Small intestine (tissue), 7 donors: ENCODE measurements around the gene LCAT. TPM values are rescaled to one million over a fixed set of nuclear protein-coding genes. Genes with fewer than 3 reads are reported as not detected.

Source experiments
- DNase-seq, 2 donors: peaks; one replicate each; pipeline versions ENCODE4 v3.0.0 to v3.0.0-alpha.2; 2013
- FAIRE-seq: peaks from 2 replicates; lab custom pipeline; 2012; peaks lifted over from hg19 to GRCh38; lab: Jason Lieb, UNC
- H3K27ac ChIP-seq, 3 donors: one replicate each; pipeline ENCODE4 v1.5.1; 2013; ENCODE audit warnings: low read length in 2 of 3, mild to moderate bottlenecking in 2 of 3, control low read depth in 1 of 3, inconsistent platforms in 1 of 3, low read depth in 1 of 3, moderate library complexity in 1 of 3
- H3K27me3 ChIP-seq, 3 donors: one replicate each; pipeline ENCODE4 v1.6.1; 2013; ENCODE audit warnings: low read length in 3 of 3, inconsistent platforms in 1 of 3; ENCODE audit not compliant: control insufficient read depth in 3 of 3, insufficient read depth in 3 of 3
- H3K36me3 ChIP-seq, 3 donors: one replicate each; pipeline ENCODE4 v1.6.1; 2013; ENCODE audit warnings: low read length in 3 of 3, inconsistent platforms in 1 of 3, low read depth in 1 of 3, mild to moderate bottlenecking in 1 of 3, moderate library complexity in 1 of 3; ENCODE audit not compliant: control insufficient read depth in 3 of 3, insufficient read depth in 2 of 3
- H3K4me1 ChIP-seq, 3 donors: one replicate each; pipeline ENCODE4 v1.6.1; 2013; ENCODE audit warnings: low read length in 2 of 3, inconsistent platforms in 1 of 3, low read depth in 1 of 3, mild to moderate bottlenecking in 1 of 3, moderate library complexity in 1 of 3; ENCODE audit not compliant: control insufficient read depth in 3 of 3, insufficient read depth in 2 of 3
- H3K4me3 ChIP-seq, 3 donors: one replicate each; pipeline ENCODE4 v1.5.1; 2013; ENCODE audit warnings: low read length in 3 of 3, control low read depth in 1 of 3, inconsistent platforms in 1 of 3, low read depth in 1 of 3, mild to moderate bottlenecking in 1 of 3, moderate library complexity in 1 of 3
- H3K9me3 ChIP-seq, 2 donors: one replicate each; pipeline ENCODE4 v1.6.1; 2013; ENCODE audit warnings: low read depth in 1 of 2, low read length in 1 of 2; ENCODE audit not compliant: control insufficient read depth in 2 of 2, insufficient read depth in 1 of 2
- WGBS, 3 donors: extraction: QIAGEN DNeasy Blood & Tissue Kit; methylation state at CpG; one replicate each; pipeline ENCODE4 v1.1.7; 2013; 5-methylcytosine and 5-hydroxymethylcytosine counted together
- polyA plus RNA-seq, 4 donors: library from polyadenylated mRNA; stranded (reverse) in 3 of 4; unstranded in 1 of 4; fragments of 200-250 nt in 3 of 4; fragments of 120-200 nt in 1 of 4; gene quantifications; one replicate each; pipeline versions ENCODE4 v1.2.1 to v1.2.3, GENCODE V29; 2013
- donor health status: healthy with polysubstance abuse.
- donor health status: control.
- donor health status: control.
- donor health status: Bipolar disorder and iron deficiency.
- donor health status: healthy.

LCAT gene
- polyA plus RNA-seq, 4 donors = 0.54 to 10.1 (median 2.9) TPM

DNA sequence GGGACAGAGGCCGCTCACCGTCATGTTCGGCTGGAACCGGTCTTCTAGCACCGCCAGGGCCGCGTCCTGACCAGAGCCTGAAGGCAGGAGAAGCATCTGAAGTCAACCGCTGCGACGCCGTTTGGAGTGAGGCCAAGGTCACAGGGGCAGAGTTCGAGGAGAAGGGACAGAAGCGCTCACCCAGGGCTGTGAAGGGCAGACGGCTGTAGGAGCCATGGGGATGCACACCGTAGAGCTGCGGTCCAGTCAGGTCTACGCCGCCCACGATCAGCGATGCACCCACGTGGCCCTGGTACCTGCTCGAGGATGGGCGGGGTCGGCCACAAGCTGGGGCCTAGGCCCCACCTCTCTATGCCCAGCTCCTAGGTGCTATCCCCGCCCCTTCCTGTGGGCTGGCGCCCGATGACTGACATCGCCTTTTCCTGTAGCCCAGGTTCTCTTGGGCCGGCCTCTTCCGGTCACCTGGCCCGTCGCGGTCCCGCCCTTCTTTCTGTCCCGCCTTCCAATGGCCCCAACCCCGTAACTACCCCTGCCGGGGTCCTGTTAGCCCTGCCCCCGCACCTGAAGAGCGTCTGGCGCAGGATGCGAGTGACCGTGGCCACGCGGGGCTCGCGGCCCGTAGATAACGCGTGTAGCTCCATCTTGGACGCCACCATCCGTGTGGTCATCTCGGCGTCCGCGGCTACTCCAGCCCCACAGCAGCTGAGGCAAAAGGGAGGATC, 8.4 kb downstream of the LCAT start:
- no peak for FAIRE-seq
- peak; percentile 97 to 98 for DNase-seq
- Histone ChIP-seq H3K36me3 (peaks cover 0 to 67% (median 2%) of the 10 kb centered on the region in 3 donors), H3K27ac (peak overlapping the region; percentile 95 to 98 (median 96)), H3K9me3 (no peaks in the 10 kb centered on the region), H3K4me1 (peaks cover 5 to 19% (median 8%) of the 10 kb centered on the region in 3 donors), H3K4me3 (peak overlapping the region; percentile 85 to 90 (median 86)), H3K27me3 (no peaks in the 10 kb centered on the region)
- 3 to 4% (median 3%) methylated on average over 49 to 55 of the region's 55 CpGs for WGBS, 3 donors

DNA sequence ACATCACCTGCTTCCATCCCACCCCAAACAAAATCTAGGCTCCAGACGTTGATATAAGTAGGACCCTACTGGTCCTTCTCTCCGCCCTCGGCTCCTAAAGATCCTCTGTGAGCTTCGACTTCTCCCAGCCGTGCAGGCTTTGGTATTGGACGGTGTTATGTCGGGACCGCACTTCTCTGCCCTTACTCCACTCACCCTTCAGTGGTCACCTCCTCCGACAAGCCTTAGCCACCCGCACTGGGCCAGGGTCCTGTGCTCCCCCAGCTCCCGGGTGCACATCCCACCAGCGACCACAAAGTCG, 8.9 kb downstream of the LCAT start:
- Histone ChIP-seq H3K27me3 (no peaks in the 10 kb centered on the region), H3K4me1 (peaks cover 5 to 19% (median 8%) of the 10 kb centered on the region in 3 donors), H3K4me3 (peak overlapping the region in 2 of 3 donors; percentile 85 to 90), H3K9me3 (no peaks in the 10 kb centered on the region), H3K27ac (peak overlapping the region in 2 of 3 donors; percentile 9 to 95), H3K36me3 (peaks cover 0 to 69% (median 2%) of the 10 kb centered on the region in 3 donors)
- WGBS, 3 donors = 49 to 59% (median 59%) methylated on average over 13 of the region's 13 CpGs
- DNase-seq (no peak), FAIRE-seq (no peak)

DNA sequence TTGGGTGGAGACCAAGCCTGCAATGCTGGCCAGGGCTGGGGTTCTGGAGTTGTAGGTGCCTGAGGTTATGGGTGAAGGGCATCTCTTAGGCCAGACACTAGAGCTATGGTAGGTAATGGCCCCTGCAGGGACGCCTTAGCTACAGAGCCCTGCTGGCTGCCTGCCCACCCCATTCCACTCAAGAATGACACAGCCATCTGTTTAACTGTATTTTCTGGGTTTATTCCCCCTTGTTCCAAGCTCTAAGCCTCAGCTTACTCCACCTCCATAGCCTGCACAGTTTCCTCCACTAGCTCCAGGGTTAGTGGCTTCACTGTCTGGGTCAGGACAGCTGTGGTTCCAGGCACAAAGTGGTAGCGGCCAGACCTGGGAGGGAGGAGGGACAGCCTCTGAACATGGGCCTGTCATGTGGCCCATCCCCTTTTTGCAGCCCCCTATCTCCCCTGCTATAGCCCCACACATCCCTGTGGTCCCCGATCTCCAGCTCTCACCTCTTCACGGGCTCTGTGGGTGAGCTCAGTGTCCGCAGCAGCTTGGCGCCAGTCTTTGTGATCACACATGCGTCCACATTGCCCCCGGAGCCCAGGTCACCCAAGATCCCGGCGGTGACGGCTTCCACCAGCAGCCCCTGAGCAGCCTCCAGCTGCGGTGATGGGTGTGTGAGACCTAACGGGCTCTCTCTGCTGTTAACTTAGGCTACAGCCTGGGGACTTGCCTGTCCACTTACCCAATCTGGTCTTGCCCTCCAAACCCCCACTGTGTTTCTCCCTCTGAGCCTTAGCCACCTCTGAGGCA, 9.4 kb downstream of the LCAT start:
- FAIRE-seq = no peak
- Histone ChIP-seq H3K4me3 (peak overlapping the region in 1 of 3 donors; percentile 90), H3K27me3 (no peaks in the 10 kb centered on the region), H3K4me1 (peaks cover 5 to 19% (median 8%) of the 10 kb centered on the region in 3 donors), H3K9me3 (no peaks in the 10 kb centered on the region), H3K27ac (no peak overlapping the region), H3K36me3 (peaks cover 0 to 69% (median 2%) of the 10 kb centered on the region in 3 donors)
- DNase-seq = no peak
- WGBS, 3 donors = 72 to 83% (median 75%) methylated on average over 13 of the region's 13 CpGs

DNA sequence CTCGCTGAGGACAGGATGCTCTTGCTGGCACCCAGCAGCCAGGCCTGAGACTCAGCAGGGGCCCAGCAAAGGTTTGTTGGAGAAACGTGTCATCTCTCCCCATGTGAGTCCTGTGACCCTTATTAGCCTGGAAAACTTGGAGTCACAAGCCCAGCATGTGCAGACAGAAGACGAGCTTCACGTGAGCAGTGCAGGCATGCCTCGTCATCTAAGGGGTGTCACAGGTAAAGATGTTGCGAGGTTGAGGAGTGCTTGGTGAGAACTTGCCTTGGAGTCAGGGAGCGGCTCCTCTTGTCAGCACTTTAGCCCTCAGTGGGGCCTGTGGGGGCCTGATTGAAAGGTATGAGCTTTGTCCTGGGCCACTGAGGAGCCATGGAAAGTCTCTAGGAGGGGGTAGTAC, 10.1 kb downstream of the LCAT start:
- FAIRE-seq (no peak), DNase-seq (no peak)
- no peak overlapping the region for H3K4me3 ChIP-seq
- 82 to 85% (median 84%) methylated on average over 7 of the region's 7 CpGs for WGBS, 3 donors
- H3K4me1 ChIP-seq = peaks cover 5 to 19% (median 8%) of the 10 kb centered on the region in 3 donors
- no peaks in the 10 kb centered on the region for H3K27me3 ChIP-seq
- H3K36me3 ChIP-seq = peaks cover 0 to 71% (median 2%) of the 10 kb centered on the region in 3 donors
- H3K9me3 ChIP-seq = no peaks in the 10 kb centered on the region
- H3K27ac ChIP-seq = no peak overlapping the region

DNA sequence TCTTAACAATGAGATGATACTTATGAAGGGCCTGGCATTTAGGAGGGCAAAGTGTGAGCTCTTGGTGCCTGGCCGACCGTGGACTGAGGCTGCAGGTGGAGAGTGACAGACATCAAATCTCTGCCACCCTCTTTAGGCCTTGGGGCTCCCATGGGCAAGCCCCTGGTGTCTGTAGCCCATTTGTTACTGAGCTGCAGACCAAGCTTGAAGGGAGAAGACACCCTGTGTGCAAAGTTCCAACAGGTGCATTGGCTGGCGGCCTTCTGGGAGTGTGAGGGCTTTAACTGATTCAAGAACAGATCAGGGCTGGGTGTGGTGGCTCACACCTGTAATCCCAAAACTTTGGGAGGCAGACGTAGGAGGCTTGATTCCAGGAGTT, 11.5 kb downstream of the LCAT start:
- FAIRE-seq = no peak

DNA sequence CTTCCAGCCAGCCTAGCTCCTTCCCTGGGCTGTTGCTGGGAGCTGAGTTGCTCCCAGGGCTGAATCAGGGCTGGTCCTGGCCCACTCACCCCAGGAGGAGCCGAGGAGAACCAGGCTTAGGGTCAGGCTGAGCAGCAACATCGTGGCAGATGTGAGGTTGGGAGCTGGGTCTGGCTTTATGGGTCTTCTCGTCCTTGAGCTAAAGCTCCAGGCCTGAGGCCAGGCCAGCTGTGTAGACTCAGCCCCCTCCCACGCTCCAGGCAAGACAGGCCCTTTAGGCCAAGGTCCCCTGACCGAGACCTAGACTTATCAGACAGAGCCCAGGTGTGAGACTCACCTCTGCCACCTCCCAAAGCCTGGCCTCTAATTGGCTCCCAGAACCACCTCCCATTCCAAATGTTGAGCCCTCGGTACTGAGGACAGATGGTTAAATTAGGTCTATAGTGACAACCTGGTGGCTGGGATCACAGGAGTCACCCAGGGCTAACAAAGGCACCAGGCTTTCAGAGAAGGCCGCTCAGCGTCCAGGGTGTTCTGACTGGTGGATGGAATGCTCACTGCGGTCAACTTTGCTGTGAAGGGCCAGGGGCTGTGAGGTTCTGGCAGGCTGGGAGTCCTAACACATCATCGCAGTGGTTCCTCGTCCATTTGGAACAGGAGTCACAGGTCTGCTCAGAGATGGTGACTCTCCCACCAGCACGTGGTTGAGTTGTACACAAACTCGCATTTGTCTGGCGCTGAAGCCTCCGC, 12.0 kb downstream of the LCAT start, which contains the start of gene CTRL:
TSS of gene CTRL (minus strand) at position 151 of the 750 bp plus-strand sequence. CDS start at position 141, 10 bp downstream.
- DNase-seq = no peak
- no peaks in the 10 kb centered on the region for H3K27me3 ChIP-seq
- H3K9me3 ChIP-seq = no peaks in the 10 kb centered on the region
- WGBS, 3 donors = 83 to 87% (median 86%) methylated on average over 15 of the region's 15 CpGs
- H3K4me3 ChIP-seq = no peak within 1 kb of the TSS
- peaks cover 2 to 12% (median 4%) of the 10 kb centered on the region in 3 donors for H3K4me1 ChIP-seq
- no peak for FAIRE-seq
- peaks cover 0 to 82% (median 2%) of the 10 kb centered on the region in 3 donors for H3K36me3 ChIP-seq
- no peak within 1 kb of the TSS for H3K27ac ChIP-seq

More for the DNA sequence above, 11.5 kb downstream of the LCAT start:
- Histone ChIP-seq H3K27ac (no peak overlapping the region), H3K36me3 (peaks cover 0 to 82% (median 2%) of the 10 kb centered on the region in 3 donors), H3K4me1 (peaks cover 5 to 17% (median 8%) of the 10 kb centered on the region in 3 donors), H3K4me3 (no peak overlapping the region), H3K27me3 (no peaks in the 10 kb centered on the region), H3K9me3 (no peaks in the 10 kb centered on the region)
- no peak for DNase-seq
- 85 to 93% (median 87%) methylated on average over 4 of the region's 4 CpGs for WGBS, 3 donors

DNA sequence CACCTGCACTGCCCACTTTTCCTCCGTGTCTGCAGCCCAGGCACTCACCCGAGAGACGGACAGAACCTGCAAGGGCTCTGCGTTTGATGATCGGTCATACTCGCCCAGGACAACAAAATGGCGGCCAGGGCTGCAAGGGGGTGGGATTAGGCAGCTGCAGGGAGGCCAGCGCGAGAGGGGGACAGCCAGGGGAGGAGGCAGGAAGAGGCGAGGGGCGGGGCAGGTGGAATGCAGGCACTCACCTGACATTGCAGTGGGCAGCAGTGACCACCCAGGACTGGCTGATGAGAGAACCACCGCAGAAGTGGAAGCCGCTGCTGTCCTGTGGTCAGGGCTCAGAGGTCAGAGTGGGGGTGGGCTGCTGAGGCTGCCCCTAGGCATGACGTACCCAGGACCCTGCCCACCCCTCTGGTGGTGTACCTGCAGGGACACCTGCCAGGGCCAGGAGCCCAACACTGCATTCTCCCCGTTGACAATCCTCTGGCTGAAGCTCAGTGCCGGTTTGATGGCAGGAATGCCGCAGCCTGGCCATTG, 13.2 kb downstream of the LCAT start:
- H3K36me3 ChIP-seq = peaks cover 0 to 93% (median 2%) of the 10 kb centered on the region in 3 donors
- H3K9me3 ChIP-seq = no peaks in the 10 kb centered on the region
- no peak overlapping the region for H3K27ac ChIP-seq
- DNase-seq = no peak
- no peak for FAIRE-seq
- H3K4me1 ChIP-seq = peaks cover 2 to 10% (median 4%) of the 10 kb centered on the region in 3 donors
- 94 to 97% (median 95%) methylated on average over 14 to 17 of the region's 17 CpGs for WGBS, 3 donors
- no peaks in the 10 kb centered on the region for H3K27me3 ChIP-seq
- H3K4me3 ChIP-seq = no peak overlapping the region

DNA sequence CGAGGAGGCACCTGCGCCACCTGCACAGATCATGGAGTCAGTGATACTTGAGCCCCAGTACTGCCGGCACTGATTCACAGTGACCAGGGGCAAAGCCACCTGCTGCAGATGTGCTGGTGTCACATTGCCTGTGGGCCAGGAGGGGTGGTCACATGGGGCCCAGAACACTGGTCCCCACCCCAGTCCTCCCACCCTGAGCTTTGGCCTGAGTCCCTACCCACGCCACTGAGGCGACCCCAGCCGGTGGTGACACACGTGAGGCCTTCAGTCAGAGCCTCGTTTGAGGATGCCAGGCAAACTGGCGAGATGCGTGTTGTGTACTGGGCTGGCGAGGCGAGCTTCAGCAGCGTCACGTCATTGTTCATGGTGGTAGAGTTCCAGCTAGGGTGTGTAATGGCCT, 13.7 kb downstream of the LCAT start:
- no peak for DNase-seq
- WGBS, 3 donors = 94% methylated on average over 14 of the region's 14 CpGs

More for the DNA sequence above, 13.7 kb downstream of the LCAT start:
- Histone ChIP-seq H3K4me3 (no peak overlapping the region), H3K4me1 (peaks cover 2 to 6% (median 4%) of the 10 kb centered on the region in 3 donors), H3K27ac (no peak overlapping the region), H3K9me3 (no peaks in the 10 kb centered on the region), H3K27me3 (no peaks in the 10 kb centered on the region), H3K36me3 (peaks cover 0 to 95% (median 2%) of the 10 kb centered on the region in 3 donors)
- no peak for FAIRE-seq
